NCI-H226 (cell line): ENCODE data around the gene ATP6V0B.

Experiments used
- DNase-seq: peaks from one replicate; pipeline ENCODE4 v3.0.0-alpha.2; 2015

ATP6V0B gene

DNA sequence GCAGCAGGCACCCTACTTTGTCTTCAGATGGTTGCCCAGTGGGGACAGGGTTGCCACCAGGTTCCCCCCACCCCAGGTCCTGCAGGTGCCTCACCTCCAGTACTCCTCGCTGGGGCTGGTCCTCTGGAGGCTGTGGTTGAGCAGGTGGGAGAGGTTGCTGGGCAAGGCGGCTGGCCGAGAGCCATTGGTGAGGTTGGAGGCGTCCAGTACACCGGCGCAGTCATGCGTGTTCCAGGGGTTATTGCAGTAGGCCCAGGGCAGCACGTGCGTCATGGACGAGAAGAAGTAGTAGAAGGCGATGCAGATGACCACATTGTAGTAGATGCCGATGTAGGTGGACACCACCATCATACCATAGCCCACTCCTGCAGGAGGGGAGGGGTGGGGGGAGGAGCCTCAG lies 33.5 kb downstream of the ATP6V0B start:
- DNase-seq: no peak

DNA sequence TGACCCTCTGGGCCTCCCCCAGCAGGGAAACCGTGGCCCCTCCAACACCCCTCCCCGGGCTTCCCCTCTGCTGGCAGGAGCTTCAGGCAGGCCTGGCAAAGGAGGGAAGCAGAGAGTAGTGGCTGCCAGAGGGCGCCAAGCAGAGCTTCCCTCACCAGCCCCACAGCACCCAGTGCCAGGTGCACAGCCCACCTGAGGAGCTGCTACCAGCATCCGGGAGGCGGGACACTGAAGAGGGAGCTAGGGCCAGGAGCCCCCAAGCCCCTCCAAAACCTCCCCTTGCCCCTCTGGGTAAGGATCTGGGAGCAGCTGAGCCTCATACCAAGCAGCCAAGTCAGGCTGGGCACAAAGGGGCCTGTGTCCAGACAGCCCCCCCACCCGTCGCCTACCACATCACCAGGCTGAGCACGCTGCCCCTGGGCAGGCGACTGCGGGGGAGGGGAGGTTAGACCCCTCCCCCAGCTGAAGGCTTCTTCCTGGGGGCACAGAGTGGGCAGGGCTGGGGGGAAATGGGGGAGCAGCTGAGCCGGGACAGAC lies 36.2 kb downstream of the ATP6V0B start:
- no peak for DNase-seq

DNA sequence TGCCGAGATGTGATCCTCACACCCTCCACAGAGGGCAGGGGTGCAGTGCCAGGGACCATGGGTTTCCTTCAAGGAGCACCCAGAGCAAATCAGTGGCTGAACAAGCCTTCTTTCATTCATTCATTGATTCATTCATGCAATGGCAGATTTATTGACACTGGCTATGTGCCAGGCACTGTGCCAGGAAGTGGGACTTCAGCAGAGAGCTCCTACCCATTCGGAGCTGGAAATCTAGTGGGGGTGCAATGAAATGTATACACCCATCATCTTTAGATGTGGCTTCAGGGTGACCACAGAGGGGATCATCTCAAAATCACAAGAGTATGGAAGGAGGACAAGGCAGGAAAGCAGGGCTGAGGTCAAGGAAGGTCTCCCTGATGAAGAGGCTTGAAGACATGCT lies 37.6 kb downstream of the ATP6V0B start:
- DNase-seq: no peak

DNA sequence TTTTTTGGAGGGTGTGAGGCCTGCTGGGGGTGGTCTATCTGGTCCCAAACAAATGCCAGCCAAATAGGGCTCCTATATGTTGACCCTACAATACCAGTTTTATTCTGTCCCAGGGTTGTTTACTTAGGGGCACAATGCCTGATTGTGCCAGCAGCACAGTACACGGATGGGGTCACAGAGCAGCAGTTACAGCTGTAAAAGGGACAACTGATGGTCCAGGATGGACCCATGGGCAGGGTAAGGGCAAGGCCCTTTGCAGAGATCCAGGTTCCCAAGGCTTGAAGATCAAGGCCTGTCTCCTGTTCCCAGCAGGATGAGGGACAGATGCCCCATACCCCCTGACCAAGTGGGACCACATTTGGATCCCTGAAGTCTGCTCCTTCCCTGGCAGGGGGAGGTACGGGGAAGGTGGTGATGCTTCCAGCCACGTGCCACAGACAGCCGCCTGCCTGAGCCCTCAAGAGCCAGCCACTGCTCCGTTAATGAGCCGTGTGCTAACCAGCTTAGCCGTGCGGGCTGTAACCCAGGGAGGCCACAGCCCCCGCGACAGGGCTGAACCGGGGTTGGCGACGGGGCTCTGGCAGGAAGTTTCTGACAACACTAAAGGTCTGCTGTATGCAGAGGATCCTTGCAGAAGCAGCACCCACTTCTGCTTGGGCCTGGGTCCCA lies 38.3 kb downstream of the ATP6V0B start:
- no peak for DNase-seq

DNA sequence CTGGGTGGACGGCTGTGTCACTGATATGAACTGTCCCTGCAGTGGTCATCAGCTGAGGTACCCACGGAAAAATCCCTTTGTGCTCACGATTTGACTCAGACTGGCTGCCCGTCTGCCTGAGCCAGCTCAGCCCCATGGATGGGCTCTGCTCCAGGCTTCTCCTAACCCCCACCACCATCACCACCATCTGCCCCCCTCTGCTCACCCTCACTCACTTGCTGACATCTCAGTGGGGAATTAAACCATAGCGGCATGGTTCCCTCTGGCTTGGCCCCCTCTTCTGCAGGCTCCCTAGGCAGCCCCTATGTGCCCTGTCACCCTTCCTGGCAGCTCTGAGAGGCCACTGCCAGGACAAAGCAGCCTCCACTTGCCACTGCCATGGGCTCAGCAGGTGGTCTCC lies 39.2 kb downstream of the ATP6V0B start:
- no peak for DNase-seq

DNA sequence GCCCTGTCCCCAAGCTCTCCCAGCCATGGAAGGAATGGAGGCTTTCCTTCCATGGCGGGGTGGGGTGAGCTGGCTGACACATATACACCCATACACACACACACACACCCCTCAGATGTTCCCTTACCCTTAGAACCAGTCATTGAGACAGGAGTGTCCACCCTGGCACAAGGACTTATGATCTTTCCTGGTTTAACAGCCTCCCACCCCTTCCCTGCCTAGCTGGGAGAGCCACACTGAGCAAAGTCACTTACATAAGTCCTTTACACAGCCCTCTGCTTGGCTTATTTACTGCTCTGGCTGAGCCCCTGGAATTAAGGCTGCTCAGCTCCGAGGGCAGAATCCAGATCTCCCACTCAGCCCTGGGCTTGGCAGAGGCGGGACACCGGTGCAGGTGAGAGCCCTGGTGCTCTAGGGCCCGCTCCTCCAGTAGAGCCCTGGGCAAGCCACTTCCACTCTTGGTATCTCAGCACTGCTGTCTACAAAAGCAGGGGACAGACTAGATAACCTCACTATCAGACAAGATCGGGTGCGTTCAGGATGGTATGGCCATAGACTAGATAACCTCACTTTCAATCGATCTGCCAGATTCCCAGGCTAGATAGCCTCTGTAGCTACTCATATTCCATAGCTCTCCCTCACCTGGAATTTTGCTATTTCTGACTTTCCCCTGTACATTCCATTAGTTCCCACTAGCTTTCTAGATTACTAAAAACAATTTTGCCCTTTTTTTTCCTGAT lies 39.8 kb downstream of the ATP6V0B start:
- no peak for DNase-seq

DNA sequence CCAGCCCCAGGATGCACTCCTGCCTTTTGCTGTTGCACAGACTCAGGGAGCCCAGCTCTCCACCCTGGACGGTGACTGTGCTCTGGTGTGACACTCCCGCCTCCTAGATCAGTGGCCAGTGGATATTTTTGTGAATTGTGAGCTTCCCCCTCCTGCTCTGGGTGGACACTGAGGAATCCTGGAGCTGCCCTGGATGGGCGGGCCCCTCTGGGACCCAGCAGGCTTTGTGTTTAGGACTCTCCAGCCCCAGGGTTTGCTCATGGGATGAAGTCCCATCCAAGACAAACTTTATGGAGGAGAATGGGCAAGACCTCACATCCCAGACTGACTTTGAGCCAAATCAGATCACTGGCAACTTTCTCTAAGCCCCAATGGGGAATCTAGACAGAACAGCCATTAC lies 40.4 kb downstream of the ATP6V0B start:
- no peak for DNase-seq

DNA sequence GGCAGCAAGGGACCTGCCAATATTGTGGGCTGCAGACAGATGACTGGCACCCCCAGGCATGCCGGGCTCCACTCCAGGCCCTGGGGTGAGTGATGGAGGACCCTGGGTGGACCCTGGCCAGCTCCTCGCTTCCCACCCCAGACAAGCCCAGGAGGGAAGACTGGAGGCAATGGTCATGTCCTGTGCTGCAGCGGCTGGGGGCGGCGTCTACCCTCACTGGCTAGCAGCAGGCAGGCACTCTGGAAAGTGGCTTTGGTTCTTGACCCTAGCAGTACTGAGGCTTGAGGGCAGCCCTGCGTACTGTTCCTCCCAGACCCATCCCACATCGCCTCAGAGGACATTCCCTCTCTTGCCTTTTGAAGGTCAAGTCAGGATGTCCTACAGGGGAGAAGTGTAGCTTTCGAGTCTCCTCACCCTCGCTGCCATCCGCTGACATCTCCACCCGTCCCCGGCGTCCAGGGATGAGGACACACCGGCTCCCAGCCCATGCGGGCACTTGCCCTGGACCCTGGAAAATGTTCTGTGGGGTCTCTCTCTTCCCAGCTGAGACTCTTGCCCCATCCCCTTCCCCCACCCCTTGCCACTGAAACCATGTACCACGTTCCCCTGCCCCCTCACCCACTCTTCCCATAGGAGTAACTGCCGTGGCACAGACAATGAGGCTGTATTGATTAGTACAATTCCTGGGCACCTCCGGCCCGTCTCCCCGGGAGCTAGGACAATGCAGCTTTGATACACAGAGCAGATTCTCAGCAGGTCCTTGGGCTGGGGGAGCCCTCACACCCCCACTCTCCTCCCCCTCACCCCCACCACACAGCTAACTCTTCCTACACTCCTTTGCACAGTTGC lies 41.5 kb downstream of the ATP6V0B start:
- no peak for DNase-seq

DNA sequence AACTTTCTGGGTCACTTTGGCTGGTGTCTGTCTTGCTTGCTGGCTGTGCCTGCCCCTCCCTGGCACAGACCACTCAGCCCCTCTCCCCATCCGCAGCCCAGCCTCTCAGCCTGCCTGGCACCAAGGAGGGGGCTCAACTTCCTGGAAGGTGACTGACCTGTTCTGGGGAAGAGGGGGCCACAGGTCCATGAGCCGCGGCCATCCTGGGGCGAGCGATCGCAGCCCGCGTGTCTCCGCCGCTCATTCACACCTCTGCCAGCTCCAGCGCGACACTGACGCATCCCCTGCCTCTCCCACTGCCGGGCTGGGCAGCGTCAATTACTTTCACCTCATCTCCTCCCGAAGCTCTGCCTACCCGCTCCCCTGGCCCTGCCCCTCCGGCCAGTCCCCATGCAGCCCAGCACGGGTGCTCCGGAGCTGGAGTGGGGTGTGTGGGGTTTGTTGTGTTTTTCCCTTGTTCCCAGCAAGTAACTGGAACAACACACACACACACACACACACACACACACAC lies 42.2 kb downstream of the ATP6V0B start:
- DNase-seq: no peak

DNA sequence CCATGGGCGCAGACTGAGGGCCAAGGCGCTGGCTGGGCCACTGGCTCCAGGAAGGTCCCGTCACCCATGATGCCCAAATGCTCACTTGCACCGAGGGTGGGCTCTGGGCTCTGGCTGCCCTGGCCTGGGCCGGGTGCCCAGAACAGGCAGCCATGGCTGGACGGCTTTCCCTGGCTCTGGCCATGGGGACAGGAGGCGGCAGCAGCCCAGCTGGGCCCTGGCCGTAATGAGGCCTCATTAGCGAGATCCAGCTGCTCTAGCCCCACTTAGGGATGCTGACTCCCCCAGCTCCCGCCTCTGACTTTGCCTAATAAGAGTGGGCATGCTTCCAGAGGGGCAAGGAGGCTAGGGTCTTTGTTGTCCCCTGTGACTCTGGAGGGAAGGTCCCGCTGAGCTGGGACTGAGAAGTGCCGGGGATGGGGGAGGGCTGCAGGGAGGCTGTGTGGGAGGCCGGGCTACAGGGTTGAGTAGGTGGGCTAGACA lies 44.7 kb downstream of the ATP6V0B start:
- no peak for DNase-seq

DNA sequence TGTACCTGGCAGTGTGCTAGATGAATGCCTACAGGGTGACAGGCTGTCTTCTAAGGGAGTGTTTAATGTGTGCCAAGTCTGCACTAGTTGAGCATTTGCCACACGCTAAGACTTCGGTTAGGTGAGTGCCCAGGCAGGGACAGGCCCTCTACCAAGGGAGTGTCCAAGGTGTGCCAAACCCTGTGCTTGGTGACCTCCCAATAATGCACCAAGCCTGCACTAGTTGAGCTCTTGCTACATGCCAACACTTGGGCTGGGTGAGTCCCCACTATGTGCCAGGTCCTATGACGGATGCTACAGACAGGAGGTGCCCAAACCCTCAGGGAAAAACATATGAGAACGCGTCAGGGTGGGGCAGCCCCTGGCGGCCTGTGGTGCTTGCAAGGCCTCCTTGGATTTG lies 45.7 kb downstream of the ATP6V0B start:
- no peak for DNase-seq

DNA sequence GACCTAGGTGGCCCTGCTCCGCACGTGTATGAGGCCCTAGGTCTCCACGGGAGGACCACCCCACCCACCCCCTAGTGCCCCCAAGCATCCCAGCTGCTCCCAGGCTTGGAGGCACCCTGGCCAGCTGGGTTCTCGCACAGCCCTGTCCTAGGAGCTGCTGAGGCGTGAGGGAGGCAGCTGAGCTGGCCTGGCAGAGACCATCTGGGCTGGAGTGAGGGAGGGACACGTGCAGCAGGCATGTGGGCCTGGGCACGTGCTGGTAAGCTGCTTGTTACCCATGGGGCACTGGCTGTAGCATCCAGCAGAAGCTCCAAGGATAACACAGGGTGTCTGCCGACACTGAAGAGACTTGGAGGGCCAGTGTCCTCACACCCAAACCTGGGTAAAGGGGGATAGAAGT lies 46.4 kb downstream of the ATP6V0B start:
- DNase-seq: no peak

DNA sequence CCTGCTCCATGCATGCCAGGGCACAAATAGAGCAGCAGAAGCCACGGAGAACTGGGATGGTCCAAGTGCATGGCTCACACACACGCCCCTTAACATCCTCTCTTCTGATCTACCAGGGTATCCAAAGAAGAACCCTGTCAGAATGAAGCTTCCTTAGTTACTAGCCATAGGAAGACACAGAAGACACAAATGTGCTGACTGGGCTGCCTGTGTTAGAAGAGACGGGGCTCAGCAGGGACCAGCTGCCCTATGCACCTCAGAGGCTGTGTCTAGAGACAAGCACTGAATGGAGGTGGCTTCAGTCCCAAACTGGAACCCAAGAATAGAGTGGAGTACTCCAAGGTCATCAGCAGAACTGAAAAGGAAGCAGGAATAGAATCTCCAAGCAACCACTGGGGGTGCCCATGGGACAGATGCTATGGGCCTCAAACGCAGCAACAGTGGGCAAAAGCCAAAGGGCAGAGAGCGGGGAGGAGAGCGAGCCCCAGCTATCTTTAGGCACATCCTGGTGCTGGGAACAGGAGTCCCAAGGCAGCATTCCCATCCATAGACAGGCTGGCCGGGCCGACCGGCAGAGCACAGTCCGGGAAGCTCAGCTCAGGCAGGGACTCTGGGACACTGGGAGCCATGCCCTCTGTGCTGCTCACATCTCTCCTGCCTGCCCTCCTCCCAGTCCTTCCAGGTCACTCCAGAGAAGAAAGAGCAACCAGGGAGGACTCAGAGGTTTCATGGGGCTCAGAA lies 47.0 kb downstream of the ATP6V0B start:
- DNase-seq: no peak

DNA sequence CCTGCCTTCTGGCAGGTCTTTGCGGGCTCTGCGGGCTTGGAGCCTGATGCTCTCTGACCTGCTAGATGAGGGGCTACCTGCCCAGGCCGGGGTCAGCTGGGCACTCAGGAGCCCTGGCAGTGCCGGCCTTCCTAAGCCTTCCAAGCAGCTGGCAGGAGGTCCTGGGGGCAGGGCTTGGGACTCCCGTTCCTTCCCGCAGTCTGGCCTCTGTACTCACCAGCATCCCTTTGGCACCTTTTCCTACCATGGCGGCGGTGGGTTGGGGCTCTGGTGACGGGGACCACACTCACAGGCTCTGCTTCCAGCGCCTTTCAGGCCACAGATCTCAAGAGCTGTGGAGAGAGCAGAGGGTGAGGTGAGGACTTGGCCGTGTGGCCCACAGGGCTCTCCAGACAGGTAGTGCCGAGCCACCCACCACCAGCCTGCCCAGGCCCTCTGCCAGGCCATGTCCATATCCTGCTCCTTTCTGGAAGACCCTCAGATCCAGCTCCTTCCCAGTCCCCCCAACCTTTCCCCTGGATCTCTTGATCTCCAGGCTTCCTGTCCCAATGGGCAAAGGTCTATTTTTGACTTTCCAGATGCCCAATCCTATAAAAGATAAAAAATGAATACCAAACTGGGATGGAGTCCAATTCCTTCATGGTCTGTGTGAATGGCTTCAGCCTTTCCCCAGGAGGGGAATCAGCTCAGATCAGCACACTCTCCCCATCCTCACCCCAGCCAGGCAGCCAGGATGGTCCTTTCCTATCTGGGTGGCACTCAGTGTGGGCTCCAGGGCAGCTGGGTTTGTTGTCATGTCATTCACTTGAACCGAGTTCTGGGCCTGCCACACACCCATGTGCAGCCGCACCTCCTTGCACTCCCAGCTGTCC lies 49.5 kb downstream of the ATP6V0B start:
- no peak for DNase-seq

DNA sequence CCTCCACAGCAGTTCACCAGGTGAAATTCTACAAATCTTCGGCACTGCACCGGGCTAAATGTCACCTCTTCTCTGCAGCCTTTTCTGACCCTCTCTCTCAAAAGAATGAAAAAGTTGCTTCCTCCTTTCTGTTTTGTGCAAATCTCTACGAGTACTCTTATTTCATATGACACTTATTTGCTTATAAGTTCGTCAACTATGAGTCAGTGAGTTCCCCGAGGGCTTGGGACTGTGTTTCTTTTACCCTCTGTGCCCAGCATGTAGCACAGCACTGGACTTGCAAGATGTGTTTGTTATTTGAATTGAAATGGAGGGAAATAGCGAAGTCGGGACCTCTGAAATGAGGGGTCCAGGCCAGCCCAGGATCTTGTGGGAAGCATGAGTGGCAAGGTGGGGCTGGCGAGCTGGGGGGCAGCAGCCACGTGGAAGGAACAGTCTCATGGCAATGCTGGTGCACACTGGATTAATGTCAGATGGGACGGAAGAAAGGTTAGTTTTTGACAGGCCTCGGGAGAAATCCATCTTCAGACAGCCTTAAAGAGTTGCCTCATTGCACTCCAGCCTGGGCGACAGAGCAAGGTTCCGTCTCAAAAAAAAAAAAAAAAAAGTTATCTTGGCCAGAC lies 50.3 kb downstream of the ATP6V0B start:
- DNase-seq: no peak

DNA sequence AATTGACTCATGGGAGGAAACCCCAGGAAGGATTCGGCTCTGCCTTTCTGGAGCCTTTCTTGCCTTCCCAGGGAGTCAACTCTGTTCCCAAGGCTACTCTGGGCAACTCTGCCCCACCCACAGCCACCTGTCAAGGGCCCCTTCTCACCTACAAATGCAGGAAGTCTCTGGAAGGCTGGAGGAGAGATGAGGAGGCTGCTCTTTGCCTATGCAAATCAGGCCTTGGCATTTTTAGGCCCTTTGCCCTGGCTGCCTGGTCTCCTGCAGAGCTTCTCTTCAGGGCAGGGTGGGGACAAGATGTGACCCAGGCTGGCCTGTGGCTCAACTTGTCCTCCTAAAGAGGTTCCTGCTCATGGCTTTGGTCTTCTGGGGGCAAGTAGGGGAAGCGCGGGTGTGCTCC lies 51.1 kb downstream of the ATP6V0B start:
- DNase-seq: no peak

DNA sequence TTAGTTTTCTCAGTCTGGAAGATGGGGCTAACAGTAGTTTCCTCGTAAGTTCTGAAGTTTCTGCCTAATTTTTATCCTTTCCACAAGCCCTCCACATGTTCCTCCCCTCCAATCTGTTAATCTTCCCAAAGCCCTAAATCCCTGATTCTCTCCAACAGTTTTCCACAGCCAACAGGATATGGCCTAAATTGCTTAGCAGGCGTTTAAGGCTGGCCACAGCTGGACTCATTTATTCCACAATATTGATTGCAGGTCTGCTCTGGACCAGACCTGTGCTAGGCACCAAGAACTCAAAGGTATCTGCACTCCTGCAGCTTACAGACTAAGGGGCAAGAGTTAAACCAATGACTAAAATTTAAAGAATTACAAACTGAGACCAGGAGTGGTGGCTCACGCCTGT lies 52.6 kb downstream of the ATP6V0B start:
- DNase-seq: no peak
